Coronary artery (tissue), 2 donors: Measurements from ENCODE around the gene APOBEC3B.
"Not testable (repeated sequence)": the region's sequence is repeated elsewhere in the genome, so short reads cannot be mapped to it uniquely, and the experiment has no call there.

Experiments
- DNase-seq: peaks from one replicate; pipeline ENCODE4 v3.0.0-alpha.2; 2017; ENCODE audit warnings: low spot score
- H3K27ac ChIP-seq, 2 donors: fragments of 200-600 bp; sonication (generic); one replicate each; pipeline ENCODE4 v1.5.1; 2016 to 2019
- H3K4me3 ChIP-seq: fragments of 200-600 bp; sonication (generic); 2 replicates; pipeline ENCODE4 v1.5.1; 2016; ENCODE audit warnings: mild to moderate bottlenecking, moderate library complexity
- TF ChIP-seq, protein P1 (sequence below): fragments of 200-600 bp; sonication (generic); IDR thresholded peaks from one replicate; pipeline ENCODE4 v1.5.1; 2019; ENCODE audit warnings: antibody characterized with exemption

Gene APOBEC3B

DNA sequence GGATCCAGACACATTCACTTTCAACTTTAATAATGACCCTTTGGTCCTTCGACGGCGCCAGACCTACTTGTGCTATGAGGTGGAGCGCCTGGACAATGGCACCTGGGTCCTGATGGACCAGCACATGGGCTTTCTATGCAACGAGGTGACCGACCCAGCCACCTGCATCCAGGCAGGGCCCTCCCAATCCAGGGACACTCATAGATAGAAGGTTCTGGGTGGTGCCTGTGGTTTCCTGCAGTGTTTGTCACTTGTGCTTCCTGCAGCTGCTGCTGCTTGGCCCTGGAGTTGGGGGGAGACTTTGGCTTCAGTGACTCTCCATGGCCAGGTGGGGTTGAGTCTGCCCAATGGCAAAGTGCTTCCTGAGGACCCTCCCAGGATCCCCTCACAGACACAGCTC, 7.3 kb downstream of the APOBEC3B start:
- TF ChIP-seq, protein P1, sequence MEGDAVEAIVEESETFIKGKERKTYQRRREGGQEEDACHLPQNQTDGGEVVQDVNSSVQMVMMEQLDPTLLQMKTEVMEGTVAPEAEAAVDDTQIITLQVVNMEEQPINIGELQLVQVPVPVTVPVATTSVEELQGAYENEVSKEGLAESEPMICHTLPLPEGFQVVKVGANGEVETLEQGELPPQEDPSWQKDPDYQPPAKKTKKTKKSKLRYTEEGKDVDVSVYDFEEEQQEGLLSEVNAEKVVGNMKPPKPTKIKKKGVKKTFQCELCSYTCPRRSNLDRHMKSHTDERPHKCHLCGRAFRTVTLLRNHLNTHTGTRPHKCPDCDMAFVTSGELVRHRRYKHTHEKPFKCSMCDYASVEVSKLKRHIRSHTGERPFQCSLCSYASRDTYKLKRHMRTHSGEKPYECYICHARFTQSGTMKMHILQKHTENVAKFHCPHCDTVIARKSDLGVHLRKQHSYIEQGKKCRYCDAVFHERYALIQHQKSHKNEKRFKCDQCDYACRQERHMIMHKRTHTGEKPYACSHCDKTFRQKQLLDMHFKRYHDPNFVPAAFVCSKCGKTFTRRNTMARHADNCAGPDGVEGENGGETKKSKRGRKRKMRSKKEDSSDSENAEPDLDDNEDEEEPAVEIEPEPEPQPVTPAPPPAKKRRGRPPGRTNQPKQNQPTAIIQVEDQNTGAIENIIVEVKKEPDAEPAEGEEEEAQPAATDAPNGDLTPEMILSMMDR = no peak
- DNase-seq = no peak
- H3K27ac ChIP-seq = no peak overlapping the region
- H3K4me3 ChIP-seq = no peak overlapping the region

DNA sequence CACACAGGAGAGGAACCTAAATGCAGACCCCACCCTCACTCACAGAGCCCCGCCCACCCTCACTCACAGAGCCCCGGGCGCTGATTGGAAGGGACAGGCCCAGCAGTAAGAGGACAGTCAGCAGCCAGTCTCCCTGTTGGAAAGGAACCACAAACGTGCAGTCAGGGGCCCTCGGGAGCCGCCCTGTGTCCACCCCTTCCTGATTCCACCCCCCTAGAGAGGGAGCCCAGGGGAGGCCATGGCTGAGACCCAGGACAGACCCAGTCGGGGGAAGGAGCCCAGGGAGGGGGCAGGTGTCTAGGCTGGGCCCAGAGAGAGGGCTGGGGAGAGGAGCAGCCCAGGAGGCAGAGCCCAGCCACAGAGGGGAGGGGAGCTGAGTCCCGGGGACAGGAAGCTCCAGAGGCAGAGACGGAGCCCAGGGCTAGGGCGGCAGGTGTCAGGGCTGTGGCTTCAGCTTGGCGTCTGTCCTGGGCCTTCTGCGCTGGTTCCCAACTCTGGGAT, 10.8 kb downstream of the APOBEC3B start:
- not testable (repeated sequence) for H3K27ac ChIP-seq, H3K4me3 ChIP-seq, DNase-seq

DNA sequence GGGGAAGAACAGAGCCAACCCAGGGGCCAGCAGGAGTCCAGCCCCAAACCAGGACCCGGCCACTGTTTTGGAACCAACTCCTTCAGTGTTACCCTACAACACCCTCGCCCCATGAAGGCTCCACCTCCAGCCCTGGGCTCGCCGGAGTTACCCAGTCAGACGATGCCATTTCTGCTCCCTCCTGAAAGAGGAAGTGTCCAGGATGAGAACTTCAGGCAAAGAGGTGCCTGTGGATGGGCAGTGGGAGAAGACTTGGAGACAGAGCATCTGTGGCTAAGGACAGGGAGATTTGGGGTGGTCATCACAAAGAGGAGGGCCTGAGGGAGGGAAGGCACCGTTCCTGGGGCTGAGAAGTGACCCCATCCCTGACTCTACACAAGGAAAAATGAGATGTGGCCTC, 14.0 kb downstream of the APOBEC3B start:
- H3K27ac ChIP-seq = no peak overlapping the region
- no peak for DNase-seq
- TF ChIP-seq, protein P1 = no peak

DNA sequence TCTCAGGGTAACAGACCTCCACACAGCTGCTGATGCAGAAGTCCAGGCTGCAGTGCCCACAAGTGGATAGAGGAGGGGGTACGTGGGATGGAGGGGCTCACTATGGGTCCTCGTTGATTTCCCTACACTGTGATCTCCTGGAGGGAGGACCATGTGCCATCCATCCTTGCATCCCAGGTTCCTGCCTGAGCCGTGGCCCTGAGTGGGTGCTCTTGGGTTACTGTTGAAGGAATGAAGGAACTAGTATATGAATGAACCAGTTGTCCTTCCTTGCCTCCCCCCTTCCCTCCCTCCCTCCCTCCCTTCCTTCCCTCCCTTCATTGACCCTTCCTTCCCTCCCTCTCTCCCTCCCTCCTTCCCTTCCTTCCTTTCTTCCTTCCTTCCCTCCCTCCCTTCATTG, 15.4 kb downstream of the APOBEC3B start:
- DNase-seq = no peak
- H3K4me3 ChIP-seq = no peak overlapping the region
- TF ChIP-seq, protein P1 = no peak
- H3K27ac ChIP-seq = no peak overlapping the region

More for the DNA sequence above, 14.0 kb downstream of the APOBEC3B start:
- no peak overlapping the region for H3K4me3 ChIP-seq

DNA sequence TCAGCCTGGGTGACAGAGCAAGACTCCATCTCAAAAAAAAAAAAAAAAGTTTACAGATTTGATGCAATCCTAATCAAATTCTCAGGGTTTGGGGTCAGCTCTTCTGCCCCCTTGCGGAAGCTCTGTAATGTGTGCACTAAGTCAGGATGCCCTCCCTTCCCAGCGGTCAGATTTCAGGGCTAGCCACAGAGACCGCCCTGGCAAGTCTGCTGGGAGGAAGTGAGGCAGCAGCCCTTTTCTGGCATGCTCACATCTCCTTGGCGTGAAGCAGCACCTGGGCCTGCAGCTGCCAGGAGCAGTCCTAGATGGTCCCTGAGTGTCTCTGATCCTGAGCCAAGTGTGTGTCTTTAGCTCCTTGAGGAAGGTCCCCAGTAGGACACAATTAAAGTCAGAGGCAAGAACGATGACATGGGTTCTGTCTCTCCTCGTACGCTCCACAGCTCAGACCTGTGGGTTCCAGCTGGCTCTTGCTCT, 21.1 kb downstream of the APOBEC3B start:
- DNase-seq = no peak
- no peak overlapping the region for H3K27ac ChIP-seq
- TF ChIP-seq, protein P1 = peak; percentile 75
- H3K4me3 ChIP-seq = no peak overlapping the region

DNA sequence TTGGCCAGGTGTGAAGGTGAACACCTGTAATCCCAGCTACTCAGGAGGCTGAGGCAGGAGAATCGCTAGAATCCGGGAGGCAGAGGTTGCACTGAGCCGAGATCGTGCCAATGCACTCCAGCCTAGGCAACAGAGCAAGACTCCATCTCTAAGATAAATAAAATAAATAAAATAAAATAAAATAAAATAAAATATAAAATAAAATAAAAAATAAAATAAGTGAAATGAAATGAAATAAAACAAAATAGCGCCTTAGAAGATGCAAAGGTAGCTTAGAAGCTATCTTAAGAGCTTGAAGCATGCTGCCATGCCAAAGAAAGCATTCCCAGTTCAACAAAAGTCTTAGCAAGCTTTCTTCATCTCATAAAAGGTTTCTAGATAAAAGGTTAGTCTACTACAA, 25.0 kb downstream of the APOBEC3B start:
- Histone ChIP-seq H3K27ac (no peak overlapping the region), H3K4me3 (no peak overlapping the region)
- TF ChIP-seq, protein P1 = no peak
- DNase-seq = no peak

DNA sequence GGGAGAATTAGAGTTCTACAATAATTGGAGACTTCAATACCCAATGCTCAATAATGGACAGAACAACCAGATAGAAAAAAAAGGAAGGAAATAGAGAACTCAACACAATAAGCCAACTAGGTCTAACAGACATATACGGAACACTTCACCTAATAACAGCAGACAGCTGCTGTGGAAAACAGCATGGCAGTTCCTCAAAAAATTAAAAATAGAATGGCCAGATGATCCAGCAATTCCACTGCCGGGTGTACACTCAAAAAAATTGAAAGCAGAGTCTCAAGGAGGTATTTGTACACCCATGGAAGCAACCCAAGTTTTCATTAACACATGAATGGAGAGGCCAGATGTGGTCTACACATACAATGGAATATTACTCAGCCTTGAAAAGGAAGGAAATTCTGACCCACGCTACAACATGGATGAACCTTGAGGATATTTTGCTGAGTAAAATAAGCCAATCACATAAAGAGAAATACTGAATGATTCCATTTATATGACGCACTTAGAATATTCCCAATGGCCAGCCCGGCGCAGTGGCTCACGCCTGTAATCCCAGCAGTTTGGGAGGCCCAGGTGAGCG, 26.2 kb downstream of the APOBEC3B start:
- not testable (repeated sequence) for H3K27ac ChIP-seq, DNase-seq, H3K4me3 ChIP-seq

DNA sequence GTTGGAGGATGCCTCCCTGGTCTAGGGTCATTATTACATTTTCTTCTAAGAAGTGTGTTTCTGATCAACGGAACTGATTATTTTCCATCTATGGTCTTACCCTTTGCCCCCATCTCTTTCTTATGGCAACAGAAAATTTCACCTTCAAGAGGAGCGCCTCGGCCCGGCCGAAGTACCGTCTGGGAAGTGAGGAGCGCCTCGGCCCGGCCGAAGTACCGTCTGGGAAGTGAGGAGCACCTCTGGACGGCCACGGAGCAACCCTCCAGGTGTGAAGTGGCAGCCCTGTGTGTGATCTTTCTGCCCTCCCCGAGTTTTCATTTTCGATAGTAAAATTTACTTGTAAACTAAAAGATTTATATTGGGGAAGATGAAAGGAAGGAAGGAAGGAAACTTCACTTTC, 28.8 kb downstream of the APOBEC3B start:
- Histone ChIP-seq H3K4me3 (no peak overlapping the region), H3K27ac (no peak overlapping the region)
- no peak for DNase-seq
- TF ChIP-seq, protein P1 = no peak
